H54 (cell line): ENCODE measurements around the gene NTN5.
"Not testable (repeated sequence)": the region's sequence is repeated elsewhere in the genome, so short reads cannot be mapped to it uniquely, and the experiment has no call there.

Source experiments
- DNase-seq: peaks from one replicate; pipeline ENCODE4 v3.0.0; 2011; ENCODE audit warnings: low spot score, mixed read lengths; ENCODE audit not compliant: insufficient read length
- FAIRE-seq: peaks from 3 replicates; lab custom pipeline; 2011; peaks lifted over from hg19 to GRCh38; lab: Jason Lieb, UNC
- POLR2A ChIP-seq: IDR thresholded peaks from 2 replicates; pipeline ENCODE4 v1.6.1; 2011; ENCODE audit warnings: low read depth, mild to moderate bottlenecking, low read length

NTN5 gene

DNA sequence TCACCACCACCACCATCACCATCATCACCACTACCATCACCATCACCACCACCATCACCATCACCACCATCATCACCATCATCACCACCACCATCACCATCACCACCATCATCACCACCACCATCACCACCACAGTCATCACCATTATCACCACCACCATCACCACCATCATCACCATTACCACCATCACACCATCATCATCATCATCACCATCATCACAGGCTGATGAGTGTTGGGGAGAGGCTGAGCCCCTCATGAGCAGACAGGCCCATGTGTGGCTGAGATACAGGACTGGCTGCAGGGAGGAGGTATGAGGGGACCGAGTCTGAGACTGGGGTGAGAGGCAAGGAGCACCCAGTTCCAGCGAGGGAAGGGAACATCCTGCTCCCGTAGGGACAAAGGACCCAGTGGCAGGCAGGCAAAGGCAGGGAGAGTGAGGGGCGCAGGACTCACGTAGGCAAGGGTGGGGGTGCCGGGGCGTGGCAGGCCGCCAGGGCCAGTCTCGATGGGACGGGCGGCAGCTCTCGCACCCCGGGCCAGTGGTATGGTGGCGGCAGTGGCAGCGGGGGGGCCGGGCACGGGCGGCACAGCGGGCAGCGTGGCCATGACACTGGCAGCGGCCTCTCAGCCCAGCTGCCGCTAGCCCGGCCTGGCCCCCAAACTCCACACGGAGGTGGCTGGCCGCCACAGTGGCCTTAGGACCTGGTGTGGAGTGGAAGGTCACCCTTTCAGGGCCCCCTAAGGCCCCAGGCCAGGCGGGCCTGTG, 2.7 kb downstream of the NTN5 start:
- no peak for TF ChIP-seq POLR2A
- DNase-seq (no peak), FAIRE-seq (no peak)

DNA sequence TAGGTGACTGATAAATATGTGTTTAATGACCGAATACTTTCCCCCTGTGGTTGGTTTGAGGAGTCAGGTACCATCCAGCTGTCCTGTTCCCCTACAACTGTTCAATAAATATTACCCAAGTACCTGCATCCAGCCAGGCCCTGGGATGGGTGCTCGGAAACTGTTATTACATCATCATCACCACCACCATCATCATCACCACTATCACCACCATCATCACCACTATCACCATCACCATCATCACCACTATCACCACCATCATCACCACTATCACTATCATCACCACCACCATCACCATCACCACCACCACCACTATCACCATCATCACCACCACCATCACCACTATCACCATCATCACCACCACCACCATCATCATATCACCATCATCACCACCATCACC, 4.1 kb downstream of the NTN5 start:
- DNase-seq (no peak), FAIRE-seq (no peak)
- TF ChIP-seq POLR2A = no peak

DNA sequence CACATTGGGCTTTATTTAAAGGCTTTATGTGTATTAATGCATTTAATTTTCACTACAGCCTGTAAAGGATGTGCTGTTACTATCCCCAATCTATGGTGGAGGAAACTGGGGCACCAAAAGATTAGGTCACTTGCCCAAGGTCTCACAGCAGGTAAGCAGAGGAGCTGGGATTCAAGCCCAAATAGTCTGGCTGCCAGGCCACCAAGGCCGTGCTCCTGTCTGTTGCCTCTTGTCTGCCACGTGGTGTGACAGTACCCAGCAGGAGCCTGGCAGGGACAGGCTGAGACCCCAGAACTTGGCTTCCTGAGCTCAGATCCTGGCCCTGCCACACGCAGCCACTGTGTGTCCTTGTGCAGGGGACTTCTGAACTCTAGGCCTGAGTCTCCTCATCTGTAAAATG, 4.5 kb downstream of the NTN5 start:
- no peak for TF ChIP-seq POLR2A
- FAIRE-seq (no peak), DNase-seq (no peak)

DNA sequence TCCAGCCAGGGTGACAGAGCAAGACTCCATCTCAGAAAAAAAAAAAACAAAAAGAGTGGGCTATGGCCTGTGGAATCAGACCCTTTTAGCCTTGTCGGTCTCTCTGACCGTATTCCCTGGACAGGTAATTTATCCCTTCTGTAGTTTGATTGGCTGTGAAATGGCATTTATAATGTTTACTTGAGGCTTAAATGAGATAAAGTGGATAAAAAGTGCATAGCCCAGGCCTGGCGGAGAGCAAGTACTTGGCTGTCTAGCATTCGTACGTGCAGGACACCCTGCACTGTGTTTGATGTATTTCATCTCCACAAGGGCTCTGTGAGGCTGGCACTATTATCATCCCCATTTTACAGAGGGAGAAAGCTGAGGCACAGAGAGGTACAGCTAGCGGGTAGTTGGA, 7.0 kb downstream of the NTN5 start:
- DNase-seq (no peak), FAIRE-seq (no peak)

DNA sequence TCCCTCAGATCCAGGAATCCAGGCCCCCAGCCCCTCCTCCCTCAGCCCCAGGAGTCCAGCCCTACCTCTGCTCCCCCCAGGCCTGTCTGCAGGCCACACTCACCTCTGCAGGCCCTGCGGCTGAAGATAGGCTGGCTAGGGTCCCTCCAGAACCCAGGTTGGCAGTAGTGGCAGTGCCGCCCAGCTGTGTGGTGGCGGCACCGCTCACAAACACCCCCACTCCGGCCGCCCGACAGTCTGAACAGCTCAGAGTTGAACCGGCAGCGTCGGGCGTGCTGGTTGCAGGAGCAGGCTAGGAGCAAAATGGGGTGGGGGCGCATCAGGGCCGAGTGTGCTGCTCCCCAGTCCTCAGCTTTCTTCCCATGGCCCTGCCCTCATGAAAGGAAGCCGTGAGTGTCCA, 8.3 kb downstream of the NTN5 start:
- no peak for TF ChIP-seq POLR2A
- FAIRE-seq (no peak), DNase-seq (no peak)

More for the DNA sequence above, 7.0 kb downstream of the NTN5 start:
- TF ChIP-seq POLR2A = no peak

DNA sequence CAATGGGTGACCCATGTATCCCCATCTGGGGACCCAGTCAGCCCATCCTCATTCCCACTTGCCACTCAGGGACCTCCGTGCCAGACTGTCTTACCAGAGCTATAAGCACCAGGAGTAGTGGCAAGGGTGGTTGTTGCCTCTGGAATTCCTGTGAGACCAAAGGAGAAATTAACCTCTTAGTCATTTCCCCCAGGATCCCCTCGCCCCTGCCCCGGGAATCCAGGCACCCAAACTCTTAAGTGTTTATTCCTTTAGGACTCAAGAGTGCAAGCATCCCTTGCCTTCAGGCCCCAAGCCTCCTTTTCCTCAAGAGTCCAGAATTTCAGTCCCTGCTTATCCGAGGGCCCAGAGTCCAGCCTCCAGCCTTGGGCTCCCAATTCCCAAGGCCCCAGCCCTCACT, 9.2 kb downstream of the NTN5 start:
- DNase-seq (no peak), FAIRE-seq (no peak)
- no peak for TF ChIP-seq POLR2A

DNA sequence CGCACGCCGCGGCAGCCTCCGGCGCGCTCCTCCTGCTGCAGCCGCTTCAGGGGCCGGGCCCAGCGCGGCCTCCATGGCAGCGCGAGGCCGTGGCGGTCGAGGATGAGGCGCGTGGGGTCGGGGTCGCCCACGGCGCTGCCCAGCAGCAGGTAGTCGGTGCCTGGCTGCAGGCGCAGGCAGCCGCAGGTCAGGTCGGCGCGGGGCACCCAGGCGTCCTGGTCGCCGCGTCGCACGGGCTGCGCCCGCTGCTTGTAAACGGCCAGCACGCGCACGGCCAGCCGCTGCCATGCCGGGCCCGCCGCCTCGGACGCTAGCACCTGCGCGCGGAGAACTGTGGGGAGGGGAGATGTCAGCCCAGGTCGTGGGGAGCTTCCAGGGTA, 11.1 kb downstream of the NTN5 start:
- DNase-seq (no peak), FAIRE-seq (no peak)
- no peak for TF ChIP-seq POLR2A

DNA sequence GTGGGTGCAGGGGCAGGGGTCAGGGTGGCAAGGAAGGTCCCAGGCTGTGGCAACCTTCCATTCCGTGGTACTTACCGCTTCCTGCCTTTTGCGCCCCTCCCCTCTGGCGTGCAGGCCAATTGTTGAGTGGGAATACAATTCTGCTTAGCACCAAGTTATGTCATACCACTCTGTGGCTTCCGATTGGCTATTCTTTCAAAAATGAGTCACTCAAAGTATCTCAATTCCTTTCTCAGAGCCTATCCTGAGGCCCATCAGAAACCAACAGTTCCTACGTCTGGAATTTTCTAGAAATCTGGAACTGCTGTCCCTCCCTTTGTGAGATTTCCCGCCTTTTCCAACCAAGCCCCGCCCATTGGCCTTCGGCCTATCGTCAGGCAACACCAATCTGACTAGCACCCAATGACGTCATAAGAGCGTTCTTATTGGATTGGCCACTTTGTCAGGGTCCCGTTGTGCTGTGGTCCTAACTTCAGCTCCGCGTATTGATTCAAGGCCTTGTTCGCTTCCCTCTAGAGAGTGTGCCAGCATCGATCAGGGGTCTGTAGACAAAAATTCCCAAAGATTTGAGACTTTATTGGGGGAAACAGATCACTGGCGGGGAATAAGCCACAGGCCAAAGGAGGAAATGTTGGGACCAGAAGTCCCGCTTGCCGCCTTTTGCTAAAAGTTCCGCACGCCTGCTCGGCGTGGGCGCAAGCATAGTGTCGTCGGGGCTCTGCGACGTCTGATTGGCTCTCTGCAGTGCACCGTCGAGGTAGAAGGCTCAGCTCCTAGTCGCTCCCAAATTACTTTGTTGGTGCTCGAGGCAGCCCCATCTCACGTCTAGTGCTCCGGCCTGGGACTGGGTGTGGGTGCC, 11.7 kb downstream of the NTN5 start:
- DNase-seq (peak; percentile 80), FAIRE-seq (peak; percentile 72)
- TF ChIP-seq POLR2A = no peak

DNA sequence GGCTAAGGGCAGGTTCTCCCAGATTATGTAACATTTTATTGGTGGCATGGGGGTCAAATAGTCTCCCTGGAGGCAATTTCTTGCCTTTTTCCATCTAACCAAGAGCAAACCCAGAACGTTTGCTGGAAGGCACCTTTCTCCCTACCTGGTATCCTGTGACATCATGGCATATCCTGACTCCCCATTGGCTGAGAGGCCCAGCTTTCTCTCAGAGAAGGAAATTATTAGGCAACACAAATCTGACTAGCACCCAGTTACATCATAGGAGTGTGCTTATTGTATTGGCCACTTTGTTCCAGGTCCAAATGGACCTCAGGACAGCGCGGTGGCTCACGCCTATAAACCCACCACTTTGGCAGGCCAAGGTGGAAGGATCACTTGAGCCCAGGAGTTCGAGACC, 13.0 kb downstream of the NTN5 start:
- FAIRE-seq = no peak
- DNase-seq = no peak
- no peak for TF ChIP-seq POLR2A

DNA sequence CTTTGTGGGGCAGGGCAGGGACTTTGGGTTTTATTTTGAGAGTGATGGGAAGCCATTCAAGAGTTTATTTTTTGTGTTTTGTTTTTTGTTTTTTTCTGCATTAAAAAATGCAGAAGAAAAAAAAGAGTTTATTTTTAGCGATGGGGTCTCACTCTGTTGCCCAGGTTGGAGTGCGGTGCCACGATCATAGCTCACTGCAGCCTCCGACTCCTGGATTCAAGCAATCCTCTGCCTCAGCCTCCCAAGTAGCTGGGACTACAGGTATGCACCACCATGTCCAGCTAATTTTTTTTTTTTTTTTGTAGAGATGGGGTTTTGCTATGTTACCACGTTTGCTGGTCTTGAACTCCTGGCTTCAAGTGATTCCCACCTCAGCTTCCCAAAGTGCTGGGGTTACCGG, 14.3 kb downstream of the NTN5 start:
- TF ChIP-seq POLR2A = no peak

DNA sequence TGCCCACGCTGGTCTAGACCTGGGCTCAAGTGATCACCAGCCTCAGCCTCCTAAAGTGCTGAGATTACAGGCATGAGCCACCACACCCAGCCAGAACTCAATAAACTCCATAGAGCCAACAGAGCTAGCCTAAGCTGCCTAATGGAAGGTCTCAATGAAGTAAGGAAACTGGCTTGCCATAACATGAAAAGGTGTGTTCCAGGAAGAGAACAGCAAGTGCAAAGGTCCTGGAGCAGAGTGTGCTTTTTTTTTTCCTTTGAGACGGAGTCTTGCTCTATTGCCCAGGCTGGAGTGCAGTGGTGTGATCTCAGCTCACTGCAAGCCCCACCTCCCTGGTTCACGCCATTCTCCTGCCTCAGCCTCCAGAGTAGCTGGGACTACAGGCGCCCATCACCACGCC, 15.0 kb downstream of the NTN5 start:
- DNase-seq, FAIRE-seq: not testable (repeated sequence)

More for the DNA sequence above, 14.3 kb downstream of the NTN5 start:
- DNase-seq (no peak), FAIRE-seq (no peak)

DNA sequence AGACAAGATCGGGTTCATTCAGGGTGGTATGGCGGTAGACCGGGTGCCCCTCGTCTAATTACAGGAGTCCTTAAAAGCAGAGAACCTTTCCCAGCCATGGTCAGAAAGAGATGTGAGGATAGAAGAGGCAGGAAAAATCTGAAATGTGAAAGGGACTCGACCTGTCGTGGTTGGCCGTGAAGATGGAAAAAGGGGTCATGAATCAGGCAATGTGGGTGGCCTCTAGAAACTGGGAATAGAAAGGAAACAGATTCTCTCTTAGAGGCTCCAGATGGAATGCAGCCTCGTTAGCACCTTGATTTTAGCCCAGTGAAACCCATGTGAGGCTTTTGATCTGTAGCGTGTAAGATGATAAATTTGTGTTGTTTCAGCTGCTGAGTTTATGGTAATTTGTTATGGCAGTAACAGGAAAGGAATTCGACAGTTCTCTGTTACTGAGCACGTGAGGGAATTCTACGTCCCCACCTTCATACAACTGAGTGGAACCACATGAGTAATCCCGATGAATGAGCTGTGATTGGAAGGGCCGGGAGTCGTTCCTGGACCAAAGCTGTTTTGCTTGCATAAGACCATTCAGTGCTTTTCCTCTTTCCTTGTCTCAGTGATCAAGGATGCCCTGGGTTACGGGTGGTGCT, 15.9 kb downstream of the NTN5 start:
- DNase-seq (peak; percentile 65), FAIRE-seq (peak; percentile 60)
- TF ChIP-seq POLR2A = no peak

DNA sequence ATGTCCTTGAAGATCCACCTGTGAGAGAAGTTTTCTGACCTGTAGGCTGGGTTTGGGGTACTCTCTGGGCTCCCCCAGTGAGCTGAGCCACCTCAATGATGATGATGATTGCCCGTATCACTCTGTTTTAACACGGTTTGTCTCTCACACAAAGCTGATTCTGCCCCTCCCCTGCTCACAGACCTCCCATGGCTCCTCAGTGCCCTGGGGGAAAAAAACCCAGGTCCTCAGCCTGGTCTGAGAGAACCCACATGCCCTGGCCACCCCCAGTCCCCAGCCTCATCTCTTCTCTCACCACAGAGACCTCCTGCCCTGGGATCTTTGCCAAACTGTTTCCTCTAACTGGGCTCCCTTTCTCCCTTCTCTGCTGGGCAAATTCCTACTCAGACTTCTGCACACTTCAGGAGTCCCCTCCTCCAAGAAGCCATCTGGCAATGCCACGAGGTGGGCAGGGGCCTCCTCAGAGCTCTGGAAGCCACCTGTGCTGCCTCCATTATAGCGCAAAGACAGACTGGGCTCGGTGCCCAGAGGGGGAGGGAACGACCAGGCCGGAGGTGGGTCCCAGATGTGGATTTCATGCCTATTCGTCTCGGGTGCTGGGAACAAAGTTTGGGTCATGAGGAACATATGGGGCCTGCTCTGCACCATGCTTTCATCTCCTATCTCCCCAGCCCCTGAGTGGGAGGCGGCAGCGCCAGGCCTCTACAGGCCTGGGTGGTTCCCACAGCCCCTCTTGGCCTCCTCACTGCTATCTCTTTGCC, 18.3 kb downstream of the NTN5 start:
- FAIRE-seq (no peak), DNase-seq (no peak)
- no peak for TF ChIP-seq POLR2A
